SHP77 treated with DMSO at 0.1 percent for 48 hours (cell line): ENCODE data around the gene MAZ.
A peak's percentile ranks its signal among the peaks of the same experiment; 100 is the strongest.
"Not testable (repeated sequence)": the region's sequence is repeated elsewhere in the genome, so short reads cannot be mapped to it uniquely, and the experiment has no call there.

Experiments used
- DNase-seq: peaks from one replicate; lab custom pipeline; 2025; lab: John Stamatoyannopoulos, UW

The MAZ gene

DNA sequence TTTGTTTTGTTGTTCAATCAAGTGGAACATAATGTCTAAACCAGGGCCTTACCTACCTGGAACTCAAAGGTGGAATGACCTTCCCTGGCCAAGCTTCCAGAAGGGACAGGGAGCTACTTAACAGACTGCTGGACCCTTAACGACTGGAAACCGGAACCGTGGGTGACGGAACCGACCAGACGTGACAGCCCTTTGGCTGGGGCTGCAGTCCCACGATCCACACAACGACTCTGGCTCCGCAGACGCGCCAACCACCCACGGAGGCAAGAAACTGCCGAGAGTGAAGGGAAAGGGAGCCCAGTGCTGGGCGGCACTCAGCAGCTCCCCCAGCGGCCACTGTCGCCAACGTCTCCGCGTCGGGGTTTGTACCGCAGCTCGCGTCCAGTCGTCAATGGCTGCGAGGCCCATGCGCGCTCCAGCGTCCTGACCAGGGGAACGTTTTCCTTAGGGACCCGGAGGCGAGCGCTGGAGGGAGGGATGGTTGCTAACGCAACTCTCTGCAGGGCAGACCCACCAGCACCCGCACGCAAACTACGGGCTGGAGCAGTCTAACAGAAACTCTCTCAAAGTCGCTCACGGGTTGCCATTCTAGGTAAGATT is 21.3 kb upstream of the MAZ start:
- no peak for DNase-seq

DNA sequence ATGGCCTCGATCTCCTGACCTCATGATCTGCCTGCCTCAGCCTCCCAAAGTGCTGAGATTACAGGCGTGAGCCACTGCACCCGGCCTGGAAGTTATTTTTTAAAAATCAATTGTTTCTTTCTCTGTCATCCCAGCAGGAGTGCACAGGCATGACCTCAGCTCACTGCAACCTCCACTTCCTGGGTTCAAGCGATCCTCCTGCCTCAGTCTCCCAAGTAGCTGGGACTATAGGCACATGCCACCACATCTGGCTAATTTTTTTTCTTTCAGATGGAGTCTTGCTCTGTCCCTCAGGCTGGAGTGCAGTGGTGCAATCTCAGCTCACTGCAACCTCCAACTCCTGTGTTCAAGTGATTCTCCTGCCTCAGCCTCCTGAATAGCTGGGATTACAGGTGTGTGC is 19.2 kb upstream of the MAZ start:
- DNase-seq, result not testable (repeated sequence)

DNA sequence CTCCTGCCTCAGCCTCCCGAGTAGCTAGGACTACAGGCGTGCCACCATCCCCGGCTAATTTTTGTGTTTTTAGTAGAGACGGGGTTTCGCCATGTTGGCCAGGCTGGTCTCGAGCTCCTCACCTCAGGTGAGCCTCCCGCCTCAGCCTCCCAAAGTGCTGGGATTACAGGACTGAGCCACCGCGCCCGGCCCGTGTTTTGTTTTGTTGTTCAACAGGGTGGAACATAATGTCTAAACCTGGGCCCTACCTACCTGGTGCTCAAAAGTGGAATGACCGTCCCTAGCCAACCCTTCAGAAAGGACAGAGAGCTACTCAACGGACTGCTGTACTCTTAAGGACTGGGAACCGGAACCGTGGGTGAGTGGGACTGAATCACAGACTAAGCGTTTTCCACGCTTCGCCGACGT is 16.6 kb upstream of the MAZ start:
- peak; percentile 28 for DNase-seq

DNA sequence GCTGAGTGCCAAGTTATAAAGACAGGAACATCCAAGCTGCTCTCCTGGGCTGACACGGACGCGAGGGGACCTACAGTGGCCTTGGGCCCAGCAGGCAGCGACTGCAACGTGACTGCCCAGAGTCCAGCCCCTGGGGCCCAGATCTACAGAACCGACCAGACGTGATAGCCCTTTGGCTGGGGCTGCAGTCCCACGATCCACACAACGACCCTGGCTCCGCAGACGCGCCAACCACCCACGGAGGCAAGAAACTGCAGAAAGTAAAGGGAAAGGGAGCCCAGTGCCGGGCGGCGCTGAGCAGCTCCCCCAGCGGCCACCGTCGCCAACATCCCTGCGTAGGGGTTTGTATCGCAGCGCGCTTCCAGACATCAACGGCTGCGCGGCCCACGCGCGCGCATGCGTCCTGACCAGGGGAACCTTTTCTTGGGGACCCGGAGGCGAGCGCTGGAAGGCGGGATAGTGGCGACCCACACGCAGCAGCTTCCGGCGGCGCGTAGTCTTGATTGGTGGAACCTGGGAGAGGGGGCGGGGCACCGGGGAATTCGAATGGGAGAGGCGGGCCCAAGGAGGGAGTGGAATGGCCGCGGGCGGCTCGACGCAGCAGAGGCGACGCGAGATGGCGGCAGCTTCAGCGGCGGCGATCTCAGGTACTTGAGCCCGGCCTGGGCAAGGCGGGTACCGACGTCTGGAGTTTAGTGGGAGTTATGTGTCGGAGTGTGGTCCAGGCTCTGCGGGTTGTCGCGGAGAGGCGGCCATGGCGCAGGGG is 16.0 kb upstream of the MAZ start, which contains the start of gene KIF22:
Gene KIF22 (plus strand): TSS at position 569 of the 766 bp plus-strand sequence. CDS start 9 bp downstream, at position 578.
- peak; percentile 98 for DNase-seq

DNA sequence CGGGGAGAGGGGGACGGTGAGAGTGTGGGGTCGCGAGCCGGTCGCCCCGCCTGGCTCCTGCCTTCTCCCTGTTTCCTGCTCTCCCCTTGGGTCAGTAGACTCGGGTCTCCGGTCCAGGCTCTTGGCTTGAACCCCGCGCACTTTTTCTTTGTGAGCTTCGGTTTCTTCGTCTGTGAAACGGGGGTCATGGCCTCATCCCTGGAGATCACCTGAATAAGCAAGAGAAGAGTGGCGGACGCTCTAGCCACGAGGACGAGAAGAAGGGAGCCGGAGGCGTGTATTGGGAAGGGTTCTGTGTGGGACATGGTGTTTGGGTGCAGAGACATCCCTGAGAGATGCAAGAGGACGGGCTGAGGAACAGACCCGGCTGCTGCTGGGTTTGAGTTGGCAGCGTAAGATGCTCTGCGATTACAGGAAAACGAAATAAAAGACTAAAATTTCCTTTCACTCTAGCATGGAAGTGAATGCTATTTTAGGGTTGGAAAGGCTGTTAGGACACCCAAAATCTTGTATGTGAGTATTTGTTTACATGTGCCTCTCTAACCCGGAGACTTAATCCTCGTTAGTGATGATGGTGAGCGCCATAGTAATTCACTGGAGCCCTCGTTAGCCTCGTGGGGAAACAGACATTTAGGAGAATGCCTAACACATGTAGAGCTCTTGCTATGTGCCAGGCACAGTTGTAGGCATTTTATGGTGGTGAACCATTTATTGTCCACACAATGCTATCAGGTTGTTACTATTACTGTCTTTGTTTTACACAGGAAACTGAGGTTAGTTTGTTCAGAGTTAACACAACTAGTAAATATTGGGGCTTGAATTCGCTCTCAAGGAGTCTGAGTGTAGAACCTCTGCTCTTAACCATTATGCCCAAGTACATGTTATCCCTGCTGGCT is 15.1 kb upstream of the MAZ start:
- no peak for DNase-seq

DNA sequence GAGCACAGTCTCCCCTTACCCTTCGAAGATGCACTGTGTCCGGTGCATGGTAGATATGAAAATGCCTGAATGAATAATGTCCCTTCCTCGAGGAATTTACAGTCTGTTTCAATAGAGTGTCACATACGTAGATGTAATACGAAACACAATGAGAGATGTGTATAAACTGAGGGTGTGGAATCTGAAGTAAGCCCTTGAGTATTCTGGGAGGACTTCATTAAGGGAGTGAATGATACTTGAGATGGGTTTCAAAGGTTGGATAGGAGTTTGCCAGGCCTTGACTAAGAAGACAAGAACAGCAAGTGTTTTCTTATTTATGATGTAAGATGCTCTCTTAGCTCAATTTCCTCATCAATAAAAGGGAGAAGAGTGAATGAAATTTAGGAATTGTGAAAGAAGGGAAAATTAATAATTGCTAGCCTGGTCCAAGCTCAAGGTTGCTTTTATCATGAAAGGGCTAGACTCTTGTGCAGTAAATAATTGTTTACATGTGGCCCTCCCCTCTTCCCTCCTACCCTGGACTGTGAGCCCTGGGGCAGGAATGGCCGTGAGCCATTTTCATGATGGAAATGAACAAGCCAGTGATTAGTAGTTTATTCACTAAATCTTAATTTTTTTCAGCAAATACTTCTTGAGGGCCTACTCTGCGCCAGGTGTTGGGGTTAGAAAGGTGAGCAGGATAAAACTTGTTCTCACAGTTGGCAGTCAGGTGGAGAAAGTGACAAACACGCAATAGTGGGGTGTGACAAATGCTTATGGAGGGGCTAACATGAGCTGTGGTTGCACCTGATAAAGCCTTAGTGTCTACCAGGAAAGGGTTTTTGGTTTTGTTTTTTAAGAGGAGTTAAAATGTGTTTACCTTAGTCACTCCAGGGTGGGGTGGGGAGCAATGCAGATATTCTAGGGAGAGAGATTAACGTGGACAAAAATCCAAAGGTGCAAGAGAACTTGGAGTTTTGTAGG is 14.2 kb upstream of the MAZ start:
- DNase-seq, result no peak

DNA sequence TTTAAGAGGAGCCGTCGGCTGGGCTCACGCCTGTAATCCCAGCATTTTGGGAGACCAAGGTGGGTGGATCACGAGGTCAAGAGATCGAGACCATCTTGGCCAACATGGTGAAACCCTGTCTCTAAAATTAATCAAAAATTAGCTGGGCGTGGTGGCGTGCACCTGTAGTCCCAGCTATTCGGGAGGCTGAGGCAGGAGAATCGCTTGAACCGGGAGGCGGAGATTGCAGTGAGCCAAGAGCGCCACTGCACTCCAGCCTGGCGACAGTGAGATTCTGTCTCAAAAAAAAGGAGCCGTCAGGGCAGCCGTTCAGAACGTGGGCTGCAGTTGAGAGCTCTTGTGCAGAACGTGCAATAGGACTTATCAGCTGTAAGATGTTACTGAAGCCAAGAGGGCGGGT is 13.2 kb upstream of the MAZ start:
- DNase-seq, result not testable (repeated sequence)

DNA sequence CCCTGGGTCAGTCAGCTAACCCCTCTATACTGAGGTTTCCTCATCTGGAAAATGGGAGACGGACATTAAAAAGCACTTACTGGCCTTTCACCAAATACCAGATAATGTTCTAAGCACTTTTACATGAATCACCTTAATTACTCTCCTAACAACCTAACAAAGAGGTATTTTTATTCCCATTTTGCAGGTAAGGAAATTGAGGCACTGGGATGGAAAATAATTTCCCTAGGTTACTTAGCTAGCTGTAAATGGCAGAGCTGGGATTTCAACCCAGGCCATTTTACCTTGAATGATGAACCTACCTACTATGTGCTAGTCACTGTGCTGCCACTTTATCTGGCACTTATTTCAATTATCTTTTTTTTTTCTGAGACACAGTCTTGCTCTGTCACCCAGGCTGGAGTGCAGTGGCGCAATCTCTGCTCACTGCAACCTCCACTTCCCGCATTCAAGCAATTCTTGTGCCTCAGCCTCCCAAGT is 12.1 kb upstream of the MAZ start:
- DNase-seq, result no peak

DNA sequence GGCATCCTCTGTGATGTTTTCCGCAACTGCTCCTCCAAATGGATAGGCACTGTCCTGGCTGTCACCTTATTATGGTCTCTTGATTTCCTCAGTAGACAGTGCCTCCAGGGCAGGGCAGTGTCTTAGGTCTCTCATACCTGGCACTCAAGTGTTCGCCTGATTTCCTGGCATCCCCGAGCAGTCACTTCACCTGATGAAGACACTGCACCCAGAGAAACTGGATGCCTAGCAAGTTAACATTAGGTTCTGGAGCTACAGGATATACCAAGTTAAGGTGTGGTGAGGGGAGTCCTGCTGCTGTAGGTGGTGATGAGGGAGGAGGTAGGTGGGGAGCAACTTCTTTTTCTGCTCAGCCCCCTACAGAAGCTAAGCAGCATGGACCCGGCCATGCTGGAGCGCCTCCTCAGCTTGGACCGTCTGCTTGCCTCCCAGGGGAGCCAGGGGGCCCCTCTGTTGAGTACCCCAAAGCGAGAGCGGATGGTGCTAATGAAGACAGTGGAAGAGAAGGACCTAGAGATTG is 3.9 kb upstream of the MAZ start:
- DNase-seq, result no peak

DNA sequence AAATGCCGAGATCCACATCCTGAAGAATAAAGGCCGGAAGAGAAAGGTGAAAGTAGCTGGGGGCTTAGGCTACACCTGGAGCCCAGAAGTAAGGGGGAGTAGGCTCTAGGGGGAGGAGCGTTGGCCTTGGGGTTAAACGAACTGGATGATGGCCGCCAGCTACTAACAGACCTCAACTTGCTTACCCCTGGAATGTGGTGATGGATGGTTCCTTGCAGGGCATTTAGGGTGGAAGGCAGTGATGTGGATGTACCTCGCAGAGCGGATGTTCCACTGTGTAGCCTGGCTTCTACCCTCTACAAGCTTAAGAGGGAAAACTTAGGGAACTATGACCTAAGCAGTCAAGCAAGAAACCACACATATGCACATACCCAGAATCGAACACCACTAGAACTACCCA is 2.3 kb upstream of the MAZ start:
- no peak for DNase-seq

DNA sequence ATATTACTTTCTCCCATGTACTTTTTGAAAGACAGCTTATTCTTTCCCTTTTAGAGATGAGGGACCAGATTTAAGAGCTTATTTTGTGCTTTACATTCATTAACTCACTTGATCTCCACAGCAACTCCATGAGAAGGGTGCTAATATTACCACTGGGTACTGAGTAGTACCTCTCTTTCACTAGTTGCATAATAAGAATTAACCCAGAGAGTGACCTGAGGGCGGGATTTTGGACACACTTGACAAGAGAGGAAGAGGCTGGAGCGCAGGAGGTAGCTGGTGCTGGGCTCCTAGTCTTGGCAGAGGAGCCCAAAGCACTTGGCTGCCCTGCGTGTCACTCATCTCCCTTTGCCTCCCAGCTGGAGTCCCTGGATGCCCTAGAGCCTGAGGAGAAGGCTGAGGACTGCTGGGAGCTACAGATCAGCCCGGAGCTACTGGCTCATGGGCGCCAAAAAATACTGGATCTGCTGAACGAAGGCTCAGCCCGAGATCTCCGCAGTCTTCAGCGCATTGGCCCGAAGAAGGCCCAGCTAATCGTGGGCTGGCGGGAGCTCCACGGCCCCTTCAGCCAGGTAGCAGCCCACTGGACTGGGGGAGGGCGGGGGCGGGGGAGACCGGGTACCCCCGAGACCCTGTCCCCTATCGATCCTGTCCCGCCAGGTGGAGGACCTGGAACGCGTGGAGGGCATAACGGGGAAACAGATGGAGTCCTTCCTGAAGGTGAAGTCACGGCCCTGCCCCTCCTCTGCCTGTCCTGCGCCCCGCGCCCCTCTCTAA is 1.7 kb upstream of the MAZ start:
- DNase-seq, result no peak

DNA sequence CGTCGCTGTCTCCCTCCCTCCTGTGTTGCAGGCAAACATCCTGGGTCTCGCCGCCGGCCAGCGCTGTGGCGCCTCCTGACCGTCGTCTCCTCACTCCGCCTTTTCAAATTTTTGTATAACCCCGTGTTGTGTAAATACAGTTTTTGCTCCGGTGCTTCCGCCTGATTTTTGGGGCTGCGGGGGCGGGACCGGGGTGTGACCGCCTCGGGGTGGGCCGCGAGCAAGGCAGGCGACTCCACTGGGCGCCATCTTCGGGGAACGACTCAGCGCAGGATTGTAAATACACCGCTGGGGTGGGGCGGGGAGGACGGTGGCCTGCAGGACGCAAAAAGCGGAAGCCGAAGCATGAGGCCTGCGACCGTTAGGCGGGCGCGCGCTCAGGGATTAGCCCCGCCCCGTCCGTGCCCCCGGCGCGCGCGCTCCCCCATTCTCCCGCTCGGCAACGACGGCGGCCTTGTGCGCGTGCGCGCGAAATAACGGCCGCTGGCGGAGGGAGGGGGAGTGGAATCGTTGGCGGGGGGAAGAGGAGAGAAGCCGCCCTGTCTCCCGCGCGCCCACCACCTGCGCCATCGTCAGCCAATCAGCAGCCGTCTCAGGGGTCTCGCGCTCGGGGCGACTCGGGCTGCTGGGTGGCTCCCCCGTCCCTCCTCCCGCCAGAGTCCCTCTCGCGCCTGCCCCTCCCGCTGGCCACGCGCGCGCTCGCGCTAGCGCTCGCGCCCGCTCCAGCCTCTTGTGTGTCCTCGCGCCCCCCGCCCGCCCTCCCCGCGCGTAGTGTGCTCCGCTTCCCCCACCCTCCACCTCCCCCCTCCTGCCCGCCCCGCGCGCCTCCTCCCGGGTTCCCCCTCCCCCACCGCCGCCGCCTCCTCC is 864 bp upstream of the MAZ start:
- DNase-seq, result peak; percentile 100

DNA sequence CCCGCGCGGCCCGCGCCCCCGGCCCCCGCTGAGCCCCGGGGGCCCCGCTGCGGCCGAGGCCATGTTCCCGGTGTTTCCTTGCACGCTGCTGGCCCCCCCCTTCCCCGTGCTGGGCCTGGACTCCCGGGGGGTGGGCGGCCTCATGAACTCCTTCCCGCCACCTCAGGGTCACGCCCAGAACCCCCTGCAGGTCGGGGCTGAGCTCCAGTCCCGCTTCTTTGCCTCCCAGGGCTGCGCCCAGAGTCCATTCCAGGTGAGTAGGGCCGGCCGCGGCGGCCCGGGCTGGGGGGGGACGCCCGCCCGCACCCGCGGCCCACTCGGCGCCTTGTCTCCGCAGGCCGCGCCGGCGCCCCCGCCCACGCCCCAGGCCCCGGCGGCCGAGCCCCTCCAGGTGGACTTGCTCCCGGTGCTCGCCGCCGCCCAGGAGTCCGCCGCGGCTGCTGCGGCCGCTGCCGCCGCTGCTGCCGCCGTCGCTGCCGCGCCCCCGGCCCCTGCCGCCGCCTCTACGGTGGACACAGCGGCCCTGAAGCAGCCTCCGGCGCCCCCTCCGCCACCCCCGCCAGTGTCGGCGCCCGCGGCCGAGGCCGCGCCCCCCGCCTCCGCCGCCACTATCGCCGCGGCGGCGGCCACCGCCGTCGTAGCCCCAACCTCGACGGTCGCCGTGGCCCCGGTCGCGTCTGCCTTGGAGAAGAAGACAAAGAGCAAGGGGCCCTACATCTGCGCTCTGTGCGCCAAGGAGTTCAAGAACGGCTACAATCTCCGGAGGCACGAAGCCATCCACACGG is 504 bp downstream of the MAZ start:
- no peak for DNase-seq

DNA sequence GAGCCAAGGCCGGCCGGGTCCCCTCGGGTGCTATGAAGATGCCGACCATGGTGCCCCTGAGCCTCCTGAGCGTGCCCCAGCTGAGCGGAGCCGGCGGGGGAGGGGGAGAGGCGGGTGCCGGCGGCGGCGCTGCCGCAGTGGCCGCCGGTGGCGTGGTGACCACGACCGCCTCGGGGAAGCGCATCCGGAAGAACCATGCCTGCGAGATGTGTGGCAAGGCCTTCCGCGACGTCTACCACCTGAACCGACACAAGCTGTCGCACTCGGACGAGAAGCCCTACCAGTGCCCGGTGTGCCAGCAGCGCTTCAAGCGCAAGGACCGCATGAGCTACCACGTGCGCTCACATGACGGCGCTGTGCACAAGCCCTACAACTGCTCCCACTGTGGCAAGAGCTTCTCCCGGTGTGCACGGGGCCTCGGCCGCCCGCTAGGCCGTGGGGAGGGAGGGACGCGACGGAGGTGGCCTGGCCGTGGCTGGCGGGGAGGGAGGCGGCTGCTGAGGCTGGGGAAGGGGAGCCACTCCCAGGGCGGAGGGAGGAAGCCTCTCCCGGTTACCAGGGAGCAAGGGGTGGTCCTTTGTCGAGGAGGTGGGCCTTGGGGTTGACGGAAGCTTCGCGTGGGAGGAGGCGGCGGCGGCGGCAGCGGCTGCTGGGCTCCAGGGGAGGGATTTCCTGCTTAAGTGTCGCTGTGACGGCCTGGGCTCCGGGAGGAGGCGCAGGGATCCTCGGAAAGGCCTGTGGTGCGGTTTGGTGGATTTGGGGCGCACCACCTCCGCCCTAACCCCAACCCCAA is 1.3 kb downstream of the MAZ start:
- DNase-seq, result peak; percentile 82

DNA sequence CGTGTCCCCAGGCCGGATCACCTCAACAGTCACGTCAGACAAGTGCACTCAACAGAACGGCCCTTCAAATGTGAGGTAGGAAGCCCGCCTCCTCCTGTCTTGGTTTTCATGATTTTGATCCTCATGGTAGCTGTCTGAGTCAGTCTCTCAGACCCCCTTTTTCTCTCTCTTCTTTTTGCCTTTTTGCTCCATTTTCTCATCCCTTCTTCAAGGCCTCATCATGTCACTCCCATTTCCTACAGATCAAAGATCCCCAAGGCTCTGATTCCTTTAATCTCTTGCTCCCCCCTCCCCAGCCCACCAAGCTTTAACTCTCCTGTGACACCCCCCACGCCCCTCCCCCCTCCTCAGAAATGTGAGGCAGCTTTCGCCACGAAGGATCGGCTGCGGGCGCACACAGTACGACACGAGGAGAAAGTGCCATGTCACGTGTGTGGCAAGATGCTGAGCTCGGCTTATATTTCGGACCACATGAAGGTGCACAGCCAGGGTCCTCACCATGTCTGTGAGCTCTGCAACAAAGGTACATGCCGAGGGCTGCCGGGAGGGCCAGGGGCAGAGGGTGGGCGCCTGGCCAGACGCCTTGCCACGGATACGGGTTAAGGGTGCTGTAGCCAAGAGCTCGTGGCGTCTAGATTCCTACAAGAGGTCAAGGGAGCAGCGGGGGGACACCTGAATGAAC is 2.0 kb downstream of the MAZ start:
- DNase-seq, result no peak

DNA sequence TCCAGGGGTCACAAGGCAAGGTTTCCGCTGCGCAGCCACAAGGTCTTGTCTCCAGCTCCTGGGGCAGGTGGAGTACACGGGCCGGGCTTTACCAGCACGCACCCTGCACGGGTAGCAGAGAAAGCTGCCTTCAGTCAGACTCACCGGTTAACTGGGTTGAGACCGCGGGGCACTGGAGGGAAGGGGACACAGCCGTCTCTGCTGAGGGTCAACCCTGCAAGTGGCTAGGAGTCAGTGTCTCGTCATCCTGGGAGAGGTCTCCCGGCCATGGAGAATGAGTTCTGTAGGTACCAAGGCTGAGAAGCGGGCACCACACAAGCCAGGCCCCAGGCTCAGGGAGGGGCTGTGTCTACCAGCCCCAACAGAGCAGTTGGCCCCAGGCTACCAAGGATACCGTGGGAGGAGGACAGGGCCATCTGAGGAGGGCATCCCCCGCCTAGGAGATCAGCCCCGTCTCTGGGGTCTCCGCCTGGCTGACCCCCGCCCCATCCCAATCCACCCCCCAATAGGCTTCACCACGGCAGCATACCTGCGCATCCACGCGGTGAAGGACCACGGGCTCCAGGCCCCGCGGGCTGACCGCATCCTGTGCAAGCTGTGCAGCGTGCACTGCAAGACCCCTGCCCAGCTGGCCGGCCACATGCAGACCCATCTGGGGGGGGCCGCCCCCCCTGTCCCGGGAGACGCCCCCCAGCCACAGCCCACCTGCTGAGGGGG is 2.9 kb downstream of the MAZ start:
- no peak for DNase-seq
